HL-60 (cell line): ENCODE results near the gene TRAK2.

Experiments
- POLR2AphosphoS5 ChIP-seq: IDR thresholded peaks from 2 replicates; pipeline ENCODE4 v1.6.1; 2012; ENCODE audit warnings: low read depth
- REST ChIP-seq: IDR thresholded peaks from 2 replicates; pipeline ENCODE4 v1.6.1; 2012; ENCODE audit warnings: low read depth; ENCODE audit not compliant: insufficient replicate concordance
- TF ChIP-seq, protein P1 (sequence below): IDR thresholded peaks from one replicate; pipeline ENCODE4 v1.5.1; 2011; ENCODE audit warnings: low read length, control low read depth, inconsistent platforms; ENCODE audit not compliant: insufficient read depth

DNA sequence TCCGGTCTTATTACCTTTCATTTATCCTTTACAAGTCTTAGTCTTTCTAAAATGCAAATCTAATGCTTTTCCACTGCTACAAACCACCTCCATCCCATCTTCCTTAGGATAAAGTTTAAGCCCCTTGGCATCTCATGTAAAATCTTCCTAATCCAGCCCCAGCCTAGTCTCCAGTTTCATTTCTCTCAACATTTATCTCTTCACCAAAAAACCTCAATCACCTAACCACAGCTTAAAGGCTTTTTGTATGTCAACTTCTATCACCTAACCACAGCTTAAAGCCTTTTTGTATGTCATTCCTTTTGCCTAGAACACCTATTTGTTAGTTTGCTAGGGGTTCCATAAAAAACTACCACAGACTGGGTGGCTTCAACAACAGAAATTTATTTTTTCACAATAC, 4.2 kb downstream of the TRAK2 start:
- TF ChIP-seq, protein P1, sequence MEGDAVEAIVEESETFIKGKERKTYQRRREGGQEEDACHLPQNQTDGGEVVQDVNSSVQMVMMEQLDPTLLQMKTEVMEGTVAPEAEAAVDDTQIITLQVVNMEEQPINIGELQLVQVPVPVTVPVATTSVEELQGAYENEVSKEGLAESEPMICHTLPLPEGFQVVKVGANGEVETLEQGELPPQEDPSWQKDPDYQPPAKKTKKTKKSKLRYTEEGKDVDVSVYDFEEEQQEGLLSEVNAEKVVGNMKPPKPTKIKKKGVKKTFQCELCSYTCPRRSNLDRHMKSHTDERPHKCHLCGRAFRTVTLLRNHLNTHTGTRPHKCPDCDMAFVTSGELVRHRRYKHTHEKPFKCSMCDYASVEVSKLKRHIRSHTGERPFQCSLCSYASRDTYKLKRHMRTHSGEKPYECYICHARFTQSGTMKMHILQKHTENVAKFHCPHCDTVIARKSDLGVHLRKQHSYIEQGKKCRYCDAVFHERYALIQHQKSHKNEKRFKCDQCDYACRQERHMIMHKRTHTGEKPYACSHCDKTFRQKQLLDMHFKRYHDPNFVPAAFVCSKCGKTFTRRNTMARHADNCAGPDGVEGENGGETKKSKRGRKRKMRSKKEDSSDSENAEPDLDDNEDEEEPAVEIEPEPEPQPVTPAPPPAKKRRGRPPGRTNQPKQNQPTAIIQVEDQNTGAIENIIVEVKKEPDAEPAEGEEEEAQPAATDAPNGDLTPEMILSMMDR: no peak
- TF ChIP-seq POLR2AphosphoS5: no peak
- no peak for TF ChIP-seq REST
